Measurements from ENCODE around the gene SLC39A11.
"Not testable (repeated sequence)": the region's sequence is repeated elsewhere in the genome, so short reads cannot be mapped to it uniquely, and the experiment has no call there.

Gene SLC39A11

DNA sequence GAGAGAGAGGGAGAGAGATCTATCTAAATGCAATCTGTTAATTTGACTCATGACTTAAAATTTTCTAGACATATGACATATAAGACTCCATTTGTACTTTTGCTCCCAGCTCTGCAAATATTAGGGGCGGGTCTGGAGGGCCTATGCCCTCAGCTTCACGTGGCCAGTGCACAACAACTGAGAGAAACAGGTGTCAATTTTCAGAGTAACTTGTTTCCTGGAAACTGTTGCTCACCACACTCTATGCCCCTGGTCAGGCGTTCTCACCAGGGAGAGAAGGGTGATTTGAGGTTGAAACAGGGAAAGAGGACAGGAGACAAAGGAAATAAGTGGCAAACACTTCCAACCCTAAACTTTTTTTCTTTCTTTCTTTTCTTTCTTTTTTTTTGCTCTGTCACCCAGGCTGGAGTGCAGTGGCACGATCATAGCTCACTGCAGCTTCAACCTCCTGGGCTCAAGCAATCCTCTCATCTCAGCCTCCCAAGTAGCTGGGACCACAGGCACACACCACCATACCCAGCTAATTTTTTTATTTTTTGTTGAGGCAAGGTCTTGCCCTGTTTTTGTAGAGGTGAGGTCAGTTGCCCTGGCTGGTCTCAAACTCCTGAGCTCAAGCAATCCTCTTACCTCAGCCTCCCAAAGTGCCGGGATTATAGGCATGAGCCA, 270.0 kb downstream of the SLC39A11 start:
- DNase-seq = no peak

DNA sequence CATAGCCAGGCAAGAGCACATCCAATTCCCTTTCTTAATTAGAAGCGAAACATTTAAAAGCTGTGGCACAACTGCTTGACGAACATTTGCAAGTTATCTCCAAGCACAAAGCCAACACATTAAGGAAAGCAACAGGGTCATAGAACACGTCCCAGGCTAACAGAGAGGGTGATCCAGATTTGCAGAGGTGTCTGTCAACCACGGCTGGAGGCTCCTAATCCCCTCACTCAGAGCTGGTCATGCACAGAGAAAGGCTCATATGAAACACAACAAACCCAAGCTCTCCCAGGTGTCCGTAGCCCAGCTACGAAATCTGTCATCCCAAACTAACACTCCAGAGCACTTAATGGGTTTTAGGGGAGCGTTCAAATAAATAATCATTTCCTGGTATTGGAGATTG, 276.1 kb downstream of the SLC39A11 start:
- no peak for DNase-seq

DNA sequence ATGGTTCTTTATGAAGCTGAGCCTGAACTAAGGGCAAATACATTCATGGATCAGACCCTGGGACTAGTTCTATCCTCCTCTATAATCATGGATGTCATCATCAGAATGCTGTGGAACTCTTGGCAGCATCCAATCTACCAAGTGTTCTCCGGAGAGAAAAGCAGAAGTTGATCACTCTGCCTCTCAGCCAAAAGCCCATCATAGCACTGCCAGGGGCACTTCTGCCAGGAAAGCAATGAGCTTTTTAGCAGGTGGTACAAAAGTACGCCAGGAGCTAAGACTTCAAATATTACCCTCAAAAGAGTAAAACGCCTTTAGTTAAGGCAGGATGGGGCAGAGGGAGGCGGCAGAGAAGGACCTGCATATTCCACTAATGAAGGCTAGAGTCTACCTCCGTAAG, 279.0 kb downstream of the SLC39A11 start:
- no peak for DNase-seq

GRCh38 chr17:72812823-72813222, 279.7 kb downstream of the SLC39A11 start:
- DNase-seq = no peak

DNA sequence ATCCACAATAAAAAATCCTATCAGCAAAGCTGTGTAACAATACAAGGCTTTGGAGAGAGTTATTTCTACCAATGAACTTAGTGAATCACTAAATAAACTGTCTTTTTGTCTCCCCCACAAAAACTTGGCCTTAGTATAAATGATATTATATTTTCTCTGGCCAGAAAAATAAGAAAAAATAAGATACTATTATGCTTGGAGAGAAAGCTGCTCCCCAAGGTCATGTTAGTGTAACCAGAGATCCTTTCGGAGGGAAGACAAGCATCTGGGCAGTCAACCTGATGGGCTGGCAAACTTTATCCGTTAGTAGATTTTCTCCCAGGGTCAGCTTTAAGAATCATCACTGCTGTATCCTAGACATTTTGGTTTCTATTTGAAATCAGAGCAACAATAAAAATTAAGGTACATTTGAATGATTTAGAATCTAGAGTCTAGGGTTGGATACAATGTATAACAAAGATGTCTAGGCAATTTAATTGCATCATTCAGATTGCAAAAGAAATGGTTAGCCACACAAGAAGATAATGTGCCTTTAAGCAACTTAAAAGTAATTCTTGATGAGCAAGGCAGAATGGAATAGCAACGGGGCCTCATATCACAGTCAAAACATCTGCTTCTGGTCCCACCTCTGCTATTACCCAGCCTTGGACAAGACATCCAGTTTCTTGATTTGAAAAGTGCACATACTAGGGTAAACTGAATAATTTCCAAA, 280.4 kb downstream of the SLC39A11 start:
- DNase-seq = no peak

DNA sequence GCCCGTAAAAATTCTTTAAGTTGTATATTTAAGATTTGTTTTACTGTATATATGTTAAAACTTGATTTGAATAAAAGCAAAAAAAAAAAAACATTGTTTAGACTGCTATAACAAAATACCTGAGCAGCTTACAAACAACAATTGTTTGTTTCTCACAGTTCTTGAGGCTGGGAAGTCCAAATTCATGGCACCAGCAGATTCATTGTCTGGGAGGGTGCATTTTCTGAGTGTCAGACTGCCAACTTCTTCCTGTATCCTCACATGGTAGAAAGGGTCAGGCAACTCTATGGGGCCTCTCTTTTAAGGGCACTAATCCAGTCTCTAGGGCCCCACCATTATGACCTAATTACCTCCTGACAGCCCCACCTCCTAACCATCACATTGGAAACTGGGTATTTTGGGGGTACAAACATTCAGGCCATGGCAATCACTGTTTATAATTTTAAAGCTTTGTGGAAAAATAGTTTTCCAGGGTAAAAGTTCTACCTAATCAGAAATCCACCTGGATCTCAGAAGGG, 281.4 kb downstream of the SLC39A11 start:
- DNase-seq = no peak

GRCh38 chr17:72806011-72806410, 286.5 kb downstream of the SLC39A11 start:
- DNase-seq = no peak

DNA sequence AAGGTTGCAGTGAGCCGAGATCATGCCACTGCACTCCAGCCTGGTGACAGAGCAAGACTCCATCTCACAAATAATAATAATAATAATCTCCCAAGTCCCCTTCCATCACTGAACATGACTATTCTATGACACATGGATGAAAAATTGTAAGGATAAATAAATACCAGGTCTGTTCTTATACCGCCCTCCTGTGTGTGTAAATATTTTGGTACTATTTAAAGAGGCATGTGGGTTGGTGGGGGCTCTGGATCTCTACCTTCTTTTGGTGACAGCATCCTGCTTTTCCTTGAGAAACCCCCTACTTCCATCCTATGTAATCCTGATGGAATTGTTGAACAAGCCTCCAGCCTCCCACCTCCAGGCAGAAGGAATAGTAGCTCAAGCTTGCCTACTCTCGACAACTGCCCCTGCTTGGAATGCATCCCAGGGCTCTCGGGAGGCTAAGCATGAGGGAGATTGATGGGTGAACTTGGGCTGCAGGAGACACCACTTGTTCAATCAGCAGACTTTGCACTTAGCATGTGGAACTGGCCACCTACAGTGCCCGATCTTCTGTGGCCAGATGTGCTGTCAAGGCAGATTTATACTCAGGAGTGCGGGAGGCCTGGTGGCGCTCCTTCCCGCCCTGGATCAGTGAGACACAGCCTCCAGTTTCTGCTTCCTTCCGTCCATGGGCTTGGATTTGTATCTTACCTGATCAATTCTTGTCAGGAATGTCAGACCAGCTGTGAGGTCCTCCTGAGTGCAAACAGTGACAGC, 287.4 kb downstream of the SLC39A11 start:
- DNase-seq = no peak

DNA sequence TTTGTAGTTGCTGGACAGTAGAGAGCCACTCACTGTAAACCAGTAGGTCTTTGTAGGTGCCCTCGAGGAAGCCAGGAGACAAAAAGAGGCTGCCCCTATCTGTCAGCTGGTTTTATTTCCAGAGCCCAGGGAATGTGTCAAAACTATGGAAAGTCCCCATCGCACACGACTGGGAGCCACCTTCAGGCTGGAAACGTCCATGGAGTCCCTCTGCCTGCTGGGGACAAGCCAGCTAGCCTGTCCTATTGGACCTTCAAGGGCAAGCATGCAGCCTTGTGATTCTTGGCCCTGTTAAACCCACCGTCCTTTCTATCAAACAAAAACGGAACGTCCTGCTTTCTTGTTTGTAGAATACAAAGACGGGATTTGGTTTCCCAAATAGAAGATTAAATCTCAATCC, 289.8 kb downstream of the SLC39A11 start:
- DNase-seq = no peak

DNA sequence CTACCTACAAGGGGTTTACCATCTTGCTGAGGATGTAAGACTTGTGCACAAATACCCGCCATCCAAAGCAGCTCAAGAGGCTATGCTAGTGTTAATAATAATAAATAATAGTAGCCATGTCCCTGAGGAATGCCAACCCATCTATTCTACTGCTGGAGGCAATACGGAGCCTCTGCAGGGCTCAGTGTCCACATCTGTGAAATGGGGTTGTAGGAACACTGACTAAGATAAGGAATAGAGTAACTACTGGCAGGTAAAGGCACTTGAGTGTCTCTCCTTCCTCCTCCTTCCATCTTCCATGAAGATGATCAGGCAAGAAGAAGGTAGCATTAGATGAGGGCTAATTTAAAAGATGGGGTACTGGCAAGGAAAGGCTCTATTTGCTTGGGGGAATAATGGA, 295.3 kb downstream of the SLC39A11 start:
- no peak for DNase-seq

DNA sequence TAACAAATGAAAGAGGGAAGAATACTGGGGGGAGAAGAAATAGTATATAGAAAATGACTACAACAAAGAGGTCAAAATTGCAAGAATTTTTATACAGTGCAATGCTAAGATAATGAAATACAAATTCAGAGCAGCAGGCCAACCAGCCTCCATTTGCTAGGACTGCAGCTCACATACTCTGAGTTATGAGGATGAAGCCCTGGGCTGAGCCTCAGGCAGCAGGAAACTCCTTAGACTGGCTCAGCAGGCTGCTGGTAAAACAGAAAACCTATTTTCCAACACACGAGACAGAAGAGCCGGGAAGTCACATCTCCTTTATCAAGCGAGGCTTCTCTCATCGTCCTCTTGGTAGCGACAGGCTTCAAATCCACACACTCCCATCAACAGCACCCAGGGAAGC, 296.5 kb downstream of the SLC39A11 start:
- DNase-seq = no peak

DNA sequence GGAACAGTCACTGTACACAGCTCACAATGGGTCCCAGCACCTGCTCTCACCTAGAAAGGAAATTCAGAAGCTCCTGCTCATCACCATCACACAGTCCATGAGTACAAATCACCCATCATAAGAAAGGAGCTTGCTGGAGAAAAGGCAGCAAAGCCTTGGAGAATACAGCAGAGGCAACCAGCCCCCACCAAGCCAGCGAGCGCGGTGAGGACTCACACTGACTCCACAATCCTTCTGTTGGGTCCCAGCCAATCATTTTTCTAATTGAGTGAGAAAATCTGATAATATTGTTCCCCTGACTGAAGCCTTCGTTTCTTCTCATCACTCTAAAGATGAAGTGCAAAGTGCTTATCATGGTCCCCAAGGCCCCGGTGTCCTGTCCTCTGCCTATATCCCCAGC, 298.3 kb downstream of the SLC39A11 start:
- DNase-seq = no peak

- DNase-seq = no peak
Observed at GRCh38 chr17:72792771-72793170, 299.7 kb downstream of the SLC39A11 start.

- no peak for DNase-seq
Observed at GRCh38 chr17:72790190-72790589, 302.3 kb downstream of the SLC39A11 start.

GRCh38 chr17:72789711-72790110, 302.8 kb downstream of the SLC39A11 start:
- no peak for DNase-seq

GRCh38 chr17:72788950-72789585, 303.4 kb downstream of the SLC39A11 start:
- no peak for DNase-seq

- DNase-seq = no peak
Observed at GRCh38 chr17:72786209-72786608, 306.3 kb downstream of the SLC39A11 start.

DNA sequence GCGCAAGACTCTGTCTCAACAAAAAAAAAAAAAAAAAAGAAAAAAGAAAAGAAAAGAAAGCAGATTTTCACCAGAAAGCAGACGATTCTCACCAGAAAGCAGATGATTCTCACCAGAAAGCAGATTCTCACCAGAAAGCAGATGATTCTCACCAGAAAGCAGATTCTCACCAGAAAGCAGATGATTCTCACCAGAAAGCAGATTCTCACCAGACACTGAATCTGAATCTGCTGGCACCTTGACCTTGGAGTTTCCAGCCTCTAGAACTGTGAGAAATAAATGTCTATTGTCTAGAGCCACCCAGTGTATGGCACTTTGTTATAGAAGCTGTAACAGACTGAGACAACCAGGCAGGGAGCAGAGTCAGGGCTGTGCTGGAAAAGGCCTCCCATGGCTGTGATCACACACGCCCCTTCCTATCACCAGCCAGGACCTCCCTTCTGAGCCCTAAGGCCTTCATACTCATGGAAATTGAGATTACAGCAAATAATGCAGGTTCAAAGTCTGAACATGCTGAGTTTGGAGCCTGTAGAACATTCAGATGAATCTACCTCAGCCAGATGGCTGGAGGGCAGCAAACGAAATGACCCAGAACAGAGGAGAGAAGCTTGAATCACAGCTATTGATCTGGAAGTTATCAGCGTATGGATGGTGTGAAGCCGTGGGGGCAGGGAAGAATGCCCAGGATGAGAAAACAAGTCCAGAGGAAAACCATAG, 309.3 kb downstream of the SLC39A11 start:
- DNase-seq = no peak

DNA sequence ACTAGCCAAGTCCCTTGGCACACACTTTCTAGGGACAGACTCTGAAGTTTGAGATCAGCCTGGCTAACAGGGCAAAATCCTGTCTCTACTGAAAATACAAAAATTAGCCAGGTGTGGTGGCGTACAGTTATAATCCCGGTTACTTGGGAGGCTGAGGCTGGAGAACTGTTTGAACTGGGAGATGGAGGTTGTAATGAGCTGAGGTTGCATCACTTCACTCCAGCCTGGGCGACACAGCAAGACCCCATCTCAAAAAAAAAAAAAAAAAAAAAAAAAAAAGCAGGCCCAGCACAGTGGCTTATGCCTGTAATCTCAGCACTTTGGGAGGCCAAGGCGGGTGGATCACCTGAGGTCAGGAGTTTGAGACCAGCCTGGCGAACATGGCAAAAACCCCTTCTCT, 310.1 kb downstream of the SLC39A11 start:
- not testable (repeated sequence) for DNase-seq

- no peak for DNase-seq
Observed at GRCh38 chr17:72778169-72779151, 314.0 kb downstream of the SLC39A11 start.

DNA sequence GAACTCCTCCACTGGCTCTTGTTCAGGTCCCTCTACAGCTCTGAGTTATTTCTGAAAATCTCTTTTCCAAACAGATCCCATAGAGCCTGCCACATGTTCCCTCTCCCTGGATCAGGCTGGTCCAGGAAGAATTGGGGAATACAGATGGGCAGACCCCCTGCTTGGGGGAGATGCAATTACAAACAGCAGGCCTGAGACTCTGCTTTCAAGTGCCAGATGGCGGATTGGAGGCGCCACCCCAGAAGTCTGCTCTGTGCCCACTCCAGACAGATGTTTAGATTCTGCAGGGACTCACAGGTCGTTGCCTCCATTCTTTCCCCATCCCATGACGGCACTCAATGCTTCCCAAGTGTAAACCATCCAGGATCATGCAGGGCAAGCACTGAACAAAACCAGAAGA, 316.6 kb downstream of the SLC39A11 start:
- no peak for DNase-seq
